C4-2B (cell line): ENCODE measurements around the gene TTC14.
"Not testable (repeated sequence)": the region's sequence is repeated elsewhere in the genome, so short reads cannot be mapped to it uniquely, and the experiment has no call there.

Experiments used
- H3K27ac ChIP-seq: fragments of 450-650 bp; 2 replicates; pipeline ENCODE4 v1.5.1; 2017
- ZFX ChIP-seq: fragments of 450-650 bp; IDR thresholded peaks from 2 replicates; pipeline ENCODE4 v1.6.1; 2017
- TF ChIP-seq, protein P1 (sequence below): fragments of 450-650 bp; conservative IDR thresholded peaks from 2 replicates; pipeline ENCODE4 v1.5.1; 2017; ENCODE audit warnings: mild to moderate bottlenecking

Gene TTC14

DNA sequence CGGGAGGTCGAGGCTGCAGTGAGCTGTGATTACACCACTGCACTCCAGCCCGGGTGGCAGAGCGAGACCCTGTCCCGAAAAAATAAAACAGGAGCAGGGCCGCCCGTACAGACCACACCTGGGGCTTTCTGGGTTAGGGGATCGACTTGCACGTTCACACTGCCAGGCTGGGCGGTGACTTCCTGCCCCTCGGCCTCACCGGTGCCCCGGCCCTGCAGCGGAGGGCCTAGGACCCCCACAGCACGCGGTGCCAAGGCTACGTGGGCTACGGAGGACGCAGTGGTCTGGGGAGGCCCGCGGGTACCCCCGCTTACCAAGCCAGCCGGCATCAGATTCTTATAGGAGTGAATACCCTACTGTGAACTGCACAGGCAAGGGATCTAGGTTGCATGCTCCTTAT lies 11.6 kb upstream of the TTC14 start:
- no peak for TF ChIP-seq ZFX
- TF ChIP-seq, protein P1, sequence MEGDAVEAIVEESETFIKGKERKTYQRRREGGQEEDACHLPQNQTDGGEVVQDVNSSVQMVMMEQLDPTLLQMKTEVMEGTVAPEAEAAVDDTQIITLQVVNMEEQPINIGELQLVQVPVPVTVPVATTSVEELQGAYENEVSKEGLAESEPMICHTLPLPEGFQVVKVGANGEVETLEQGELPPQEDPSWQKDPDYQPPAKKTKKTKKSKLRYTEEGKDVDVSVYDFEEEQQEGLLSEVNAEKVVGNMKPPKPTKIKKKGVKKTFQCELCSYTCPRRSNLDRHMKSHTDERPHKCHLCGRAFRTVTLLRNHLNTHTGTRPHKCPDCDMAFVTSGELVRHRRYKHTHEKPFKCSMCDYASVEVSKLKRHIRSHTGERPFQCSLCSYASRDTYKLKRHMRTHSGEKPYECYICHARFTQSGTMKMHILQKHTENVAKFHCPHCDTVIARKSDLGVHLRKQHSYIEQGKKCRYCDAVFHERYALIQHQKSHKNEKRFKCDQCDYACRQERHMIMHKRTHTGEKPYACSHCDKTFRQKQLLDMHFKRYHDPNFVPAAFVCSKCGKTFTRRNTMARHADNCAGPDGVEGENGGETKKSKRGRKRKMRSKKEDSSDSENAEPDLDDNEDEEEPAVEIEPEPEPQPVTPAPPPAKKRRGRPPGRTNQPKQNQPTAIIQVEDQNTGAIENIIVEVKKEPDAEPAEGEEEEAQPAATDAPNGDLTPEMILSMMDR: no peak

GRCh38 chr3:180593631-180594030 lies 8.3 kb upstream of the TTC14 start:
- not testable (repeated sequence) for H3K27ac ChIP-seq

More for the DNA sequence above, 11.6 kb upstream of the TTC14 start:
- no peak overlapping the region for H3K27ac ChIP-seq

DNA sequence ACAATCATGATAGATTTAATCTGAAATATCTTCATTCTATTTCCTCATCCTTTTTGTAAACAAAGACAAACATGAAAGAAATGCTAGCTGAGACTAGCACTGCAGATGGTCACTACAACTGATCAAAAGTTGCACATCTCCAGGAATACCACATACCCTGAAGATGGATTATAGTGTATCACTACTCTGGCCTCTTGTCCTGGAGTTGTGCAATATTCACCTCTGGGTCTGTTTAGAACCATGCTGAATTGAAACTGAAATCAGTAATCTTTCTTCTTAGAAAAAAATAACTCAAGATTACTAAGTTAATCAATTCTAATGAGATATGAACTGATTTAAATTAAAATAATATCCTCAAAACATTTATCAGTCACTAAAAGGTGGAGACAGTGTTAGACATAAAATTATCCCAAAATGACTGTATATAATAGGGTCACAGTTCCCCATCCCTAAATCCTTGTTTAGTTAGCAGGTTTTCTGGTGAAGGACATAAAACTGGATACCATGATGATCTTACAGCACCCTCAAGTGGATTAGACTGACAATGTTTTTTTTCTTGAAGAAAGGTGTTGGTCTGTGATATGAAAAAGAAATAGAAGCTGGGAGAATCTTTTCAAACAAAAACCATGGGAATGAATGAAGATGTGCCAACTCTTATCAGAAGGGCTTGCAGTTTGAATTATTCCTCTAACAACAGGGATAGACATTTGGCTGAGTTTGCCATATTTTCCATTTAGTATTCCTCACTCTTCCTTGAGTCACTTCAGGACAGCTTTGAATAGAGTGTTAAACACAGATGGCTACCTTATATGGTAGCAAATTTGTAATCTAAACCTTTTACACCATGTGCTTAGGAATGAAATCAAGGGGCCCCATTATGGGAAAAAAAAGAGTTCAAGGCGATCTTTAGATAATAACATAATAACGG lies 7.1 kb upstream of the TTC14 start:
- H3K27ac ChIP-seq: no peak overlapping the region
- TF ChIP-seq, protein P1: peak; percentile 68
- no peak for TF ChIP-seq ZFX

DNA sequence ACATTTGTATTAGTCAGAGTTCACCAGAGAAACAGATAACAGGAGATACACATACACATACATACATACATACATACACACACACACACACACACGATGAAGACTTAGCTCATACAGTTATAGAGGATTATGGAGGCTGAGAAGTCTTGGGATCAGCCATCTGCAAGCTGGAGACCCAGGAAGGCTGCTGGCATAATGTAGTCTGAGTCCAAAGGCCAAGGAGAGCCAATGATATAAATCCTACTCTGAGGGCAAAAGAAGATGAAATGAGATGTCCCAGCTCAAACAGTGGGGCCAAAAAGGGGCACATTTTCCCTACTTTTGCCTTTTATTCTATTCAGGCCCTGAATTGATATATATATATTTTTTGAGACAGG lies 6.4 kb upstream of the TTC14 start:
- TF ChIP-seq, protein P1: no peak
- TF ChIP-seq ZFX: no peak
- no peak overlapping the region for H3K27ac ChIP-seq

- TF ChIP-seq, protein P1: no peak
- TF ChIP-seq ZFX: no peak
- no peak overlapping the region for H3K27ac ChIP-seq
Measured at GRCh38 chr3:180600473-180600872, 1.5 kb upstream of the TTC14 start.

GRCh38 chr3:180611006-180611405 lies 9.0 kb downstream of the TTC14 start:
- no peak overlapping the region for H3K27ac ChIP-seq
- TF ChIP-seq ZFX: no peak
- TF ChIP-seq, protein P1: no peak

GRCh38 chr3:180612364-180612763 lies 10.4 kb downstream of the TTC14 start:
- H3K27ac ChIP-seq: no peak overlapping the region
- TF ChIP-seq ZFX: no peak
- TF ChIP-seq, protein P1: no peak

GRCh38 chr3:180615954-180616353 lies 14.0 kb downstream of the TTC14 start:
- TF ChIP-seq ZFX: no peak
- TF ChIP-seq, protein P1: no peak
- no peak overlapping the region for H3K27ac ChIP-seq
